Stomach (tissue), 9 donors: ENCODE results near the gene PLCL2. TPM values are rescaled to one million over a fixed set of nuclear protein-coding genes. Genes with fewer than 3 reads are reported as not detected.

Experiments
- DNase-seq, 2 donors: peaks; one replicate each; pipeline versions ENCODE4 v3.0.0 to v3.0.0-alpha.2; 2013 to 2019
- H3K27ac ChIP-seq, 5 donors: fragments of 200-600 bp in 4 of 5; sonication (generic) in 4 of 5; one replicate each; pipeline ENCODE4 v1.5.1; 2013 to 2019; ENCODE audit warnings: mild to moderate bottlenecking in 1 of 5, moderate library complexity in 1 of 5
- H3K27me3 ChIP-seq, 3 donors: fragments of 200-600 bp; sonication (generic); one replicate each; pipeline ENCODE4 v1.5.1; 2017 to 2019; ENCODE audit warnings: mixed run types in 1 of 3
- H3K36me3 ChIP-seq, 4 donors: fragments of 200-600 bp; sonication (generic); 1 replicate in 3 of 4; 2 replicates in 1 of 4; pipeline ENCODE4 v1.5.1; 2016 to 2019
- H3K4me1 ChIP-seq, 4 donors: fragments of 200-600 bp; sonication (generic); one replicate each; pipeline ENCODE4 v1.5.1; 2016 to 2019
- H3K4me3 ChIP-seq, 4 donors: fragments of 200-600 bp; sonication (generic) in 3 of 4; one replicate each; pipeline ENCODE4 v1.5.1; 2016 to 2019; ENCODE audit warnings: mild to moderate bottlenecking in 1 of 4
- H3K9me3 ChIP-seq, 4 donors: fragments of 200-600 bp; sonication (generic); one replicate each; pipeline ENCODE4 v1.5.1; 2016 to 2019
- CTCF ChIP-seq, 7 experiments: fragments of 450-650 bp in 4 of 7; fragments of 200-600 bp in 3 of 7; sonication (generic) in 3 of 7; IDR thresholded peaks; one replicate each; pipeline ENCODE4 v1.5.1; 2016 to 2019; ENCODE audit warnings: antibody characterized with exemption in 7 of 7, control low read depth in 2 of 7, mild to moderate bottlenecking in 1 of 7
- EP300 ChIP-seq: sonication (generic); formaldehyde crosslinking; IDR thresholded peaks from one replicate; pipeline ENCODE4 v1.6.1; 2017; ENCODE audit warnings: antibody characterized with exemption
- POLR2A ChIP-seq, 4 donors: fragments of 450-650 bp; IDR thresholded peaks; one replicate each; pipeline ENCODE4 v1.6.1; 2016; ENCODE audit warnings: antibody characterized with exemption in 4 of 4, control low read depth in 2 of 4, mild to moderate bottlenecking in 1 of 4, moderate library complexity in 1 of 4
- POLR2AphosphoS5 ChIP-seq, 3 donors: sonication (generic); formaldehyde crosslinking; IDR thresholded peaks; one replicate each; pipeline ENCODE4 v1.6.1; 2016; ENCODE audit warnings: antibody characterized with exemption in 3 of 3
- WGBS, 5 donors: extraction: QIAGEN DNeasy Blood & Tissue Kit in 3 of 5; methylation state at CpG; one replicate each; pipeline versions ENCODE4 v1.1.5 to v1.1.7; 2013 to 2018; 5-methylcytosine and 5-hydroxymethylcytosine counted together
- intact Hi-C: fragments of 100-400 bp; cut with DNase I; formaldehyde crosslinking; loops from one replicate; pipeline ENCODE4 v1.15.1; 2023; ENCODE audit warnings: low total_unique reads
- polyA plus RNA-seq, 3 donors: library from polyadenylated mRNA; stranded (reverse); fragments of 200-250 nt; gene quantifications; one replicate each; pipeline ENCODE4 v1.2.3, GENCODE V29; 2013
- total RNA-seq, 5 donors: library from RNA; depleted of rRNA; stranded (reverse); fragments of >200 nt; gene quantifications; one replicate each; pipeline versions ENCODE4 v1.1.0 to v1.2.3, GENCODE V29; 2014 to 2016
- donor health status: healthy with polysubstance abuse.
- donor health status: Bipolar disorder and iron deficiency.
- donor health status: healthy.

PLCL2 gene
- total and polyA plus RNA-seq, 8 donors = 1.0 to 34.9 (median 5.7) TPM

- TF ChIP-seq POLR2AphosphoS5 (IDR thresholded peaks at IDR 0.05) = no peak
- peak in 5 of 7 experiments; percentile 13 to 74 (median 49) for TF ChIP-seq CTCF (IDR thresholded peaks at IDR 0.05)
- no peaks in the 10 kb centered on the region for H3K27me3 ChIP-seq
- peak overlapping the region; percentile 76 to 94 (median 92) for H3K27ac ChIP-seq
- H3K9me3 ChIP-seq = no peaks in the 10 kb centered on the region
- peak; percentile 58 to 92 for DNase-seq
- peak overlapping the region; percentile 67 to 90 (median 80) for H3K4me3 ChIP-seq
- WGBS, 5 donors = 1 to 4% (median 2%) methylated on average over 43 to 81 of the region's 81 CpGs; no CpG with 5 or more reads in 1 of the 5 donors
- peaks cover 7 to 53% (median 30%) of the 10 kb centered on the region in 4 donors for H3K4me1 ChIP-seq
- intact Hi-C loops = loop anchor here (10.0 kb wide), 1 partner anchor 151 kb away; no protein-coding TSS in a partner anchor
- no peaks in the 10 kb centered on the region for H3K36me3 ChIP-seq
Measured at GRCh38 chr3:16884084-16884747, 539 bp upstream of the PLCL2 start.

- H3K27ac ChIP-seq = peak overlapping the region; percentile 76 to 94 (median 92)
- TF ChIP-seq EP300 (no peak), POLR2A (IDR thresholded peaks at IDR 0.05) (no peak), POLR2AphosphoS5 (IDR thresholded peaks at IDR 0.05) (no peak), CTCF (IDR thresholded peaks at IDR 0.05) (no peak)
- peaks cover 10 to 66% (median 40%) of the 10 kb centered on the region in 4 donors for H3K4me1 ChIP-seq
- H3K36me3 ChIP-seq = no peaks in the 10 kb centered on the region
- H3K4me3 ChIP-seq = peak overlapping the region; percentile 67 to 90 (median 80)
- intact Hi-C loops = loop anchor here (10.0 kb wide), 1 partner anchor 149 kb away; no protein-coding TSS in a partner anchor
- no peaks in the 10 kb centered on the region for H3K9me3 ChIP-seq
- DNase-seq = peak in 1 of 2 donors; percentile 37
- WGBS, 5 donors = 2 to 12% (median 6%) methylated on average over 15 of the region's 15 CpGs
- no peaks in the 10 kb centered on the region for H3K27me3 ChIP-seq
Measured at GRCh38 chr3:16885593-16886302, 993 bp downstream of the PLCL2 start.

GRCh38 chr3:16886303-16886683 lies 1.5 kb downstream of the PLCL2 start:
- Histone ChIP-seq H3K27ac (peak overlapping the region; percentile 18 to 94 (median 91)), H3K4me1 (peaks cover 10 to 71% (median 44%) of the 10 kb centered on the region in 4 donors), H3K4me3 (peak overlapping the region; percentile 67 to 90 (median 80)), H3K27me3 (no peaks in the 10 kb centered on the region), H3K36me3 (no peaks in the 10 kb centered on the region), H3K9me3 (no peaks in the 10 kb centered on the region)
- intact Hi-C loops = loop anchor here (10.0 kb wide), 1 partner anchor 149 kb away; no protein-coding TSS in a partner anchor
- TF ChIP-seq POLR2A (IDR thresholded peaks at IDR 0.05) (no peak), POLR2AphosphoS5 (IDR thresholded peaks at IDR 0.05) (no peak), CTCF (IDR thresholded peaks at IDR 0.05) (no peak), EP300 (no peak)
- 11 to 32% (median 21%) methylated on average over 3 of the region's 3 CpGs for WGBS, 5 donors
- peak in 1 of 2 donors; percentile 39 for DNase-seq

GRCh38 chr3:16887130-16887529 lies 2.4 kb downstream of the PLCL2 start:
- no peaks in the 10 kb centered on the region for H3K36me3 ChIP-seq
- intact Hi-C loops = loop anchor here (10.0 kb wide), 1 partner anchor 148 kb away; no protein-coding TSS in a partner anchor
- peaks cover 10 to 78% (median 43%) of the 10 kb centered on the region in 4 donors for H3K4me1 ChIP-seq
- H3K27me3 ChIP-seq = no peaks in the 10 kb centered on the region
- H3K27ac ChIP-seq = peak overlapping the region in 1 of 5 donors; percentile 94
- no peak overlapping the region for H3K4me3 ChIP-seq
- TF ChIP-seq EP300 = no peak
- TF ChIP-seq CTCF (IDR thresholded peaks at IDR 0.05) = no peak
- no peak for TF ChIP-seq POLR2A (IDR thresholded peaks at IDR 0.05)
- no peak for TF ChIP-seq POLR2AphosphoS5 (IDR thresholded peaks at IDR 0.05)
- no peak for DNase-seq
- 84 to 98% (median 92%) methylated on average over 1 of the region's 1 CpG for WGBS, 5 donors
- no peaks in the 10 kb centered on the region for H3K9me3 ChIP-seq
